Heart right ventricle (tissue), 16 donors: ENCODE results near the gene ANKRD36C. TPM values are rescaled to one million over a fixed set of nuclear protein-coding genes. Genes with fewer than 3 reads are reported as not detected.
A peak's percentile ranks its signal among the peaks of the same experiment; 100 is the strongest.
"Not testable (repeated sequence)": the region's sequence is repeated elsewhere in the genome, so short reads cannot be mapped to it uniquely, and the experiment has no call there.

ENCODE experiments used
- ATAC-seq, 8 donors: fragments of 200-7000 bp; cut with Tn5 transposase; one replicate each; pipeline ENCODE4 v1.9.1; 2020; ENCODE audit warnings: mild to moderate bottlenecking in 8 of 8, moderate library complexity in 8 of 8, moderate number of reproducible peaks in 1 of 8
- DNase-seq, 2 donors: peaks; one replicate each; pipeline ENCODE4 v3.0.0-alpha.2; 2020
- H3K27ac ChIP-seq, 10 donors: fragments of 200-600 bp; sonication (generic) in 2 of 10; one replicate each; pipeline versions ENCODE4 v1.5.0 to v1.8.0; 2020 to 2022; ENCODE audit warnings: mild to moderate bottlenecking in 3 of 10
- H3K27me3 ChIP-seq, 7 donors: fragments of 200-600 bp; one replicate each; pipeline ENCODE4 v1.8.0; 2021 to 2022; ENCODE audit warnings: mild to moderate bottlenecking in 2 of 7
- H3K36me3 ChIP-seq, 9 donors: fragments of 200-600 bp; sonication (generic) in 1 of 9; one replicate each; pipeline versions ENCODE4 v1.5.0 to v1.8.0; 2020 to 2022; ENCODE audit warnings: mild to moderate bottlenecking in 2 of 9
- H3K4me1 ChIP-seq, 9 donors: fragments of 200-600 bp; sonication (generic) in 1 of 9; one replicate each; pipeline versions ENCODE4 v1.5.0 to v1.8.0; 2020 to 2022; ENCODE audit warnings: mild to moderate bottlenecking in 4 of 9
- H3K4me3 ChIP-seq, 10 donors: fragments of 200-600 bp; sonication (generic) in 2 of 10; one replicate each; pipeline versions ENCODE4 v1.5.0 to v1.8.0; 2020 to 2022; ENCODE audit warnings: mild to moderate bottlenecking in 7 of 10, moderate library complexity in 2 of 10
- H3K9me3 ChIP-seq, 11 donors: fragments of 200-600 bp in 10 of 11; sonication (generic) in 2 of 11; one replicate each; pipeline versions ENCODE4 v1.5.0 to v1.8.0; 2013 to 2022; ENCODE audit warnings: mild to moderate bottlenecking in 2 of 11, control low read depth in 1 of 11, moderate library complexity in 1 of 11
- WGBS, 2 donors: extraction: QIAGEN DNeasy Blood & Tissue Kit; methylation state at CpG; one replicate each; pipeline ENCODE4 v1.1.7; 2013; ENCODE audit warnings: inconsistent platforms in 1 of 2; 5-methylcytosine and 5-hydroxymethylcytosine counted together
- intact Hi-C, 10 donors: fragments of 100-400 bp; cut with DNase I; formaldehyde crosslinking; loops; one replicate each; pipeline versions ENCODE4 v1.11.1 to v1.14.2; 2022
- polyA plus RNA-seq, 2 donors: library from polyadenylated mRNA; stranded (reverse); fragments of 200-250 nt; gene quantifications; one replicate each; pipeline ENCODE4 v1.2.3, GENCODE V29; 2013
- total RNA-seq, 10 donors: library from RNA; stranded (reverse); fragmentation: NEBNext Ultra II Directional in 3 of 10; extraction: Animal tissue kit (Norgen Biotek cat#: 25700) in 3 of 10; gene quantifications; one replicate each; pipeline versions ENCODE4 v1.2.1 to v1.2.4, GENCODE V29; 2021 to 2023
- TF ChIP-seq, protein P1 (sequence below), 9 donors: fragments of 200-600 bp; sonication (generic) in 2 of 9; IDR thresholded peaks; one replicate each; pipeline versions ENCODE4 v1.5.0 to v1.8.0; 2021 to 2022; ENCODE audit warnings: antibody characterized with exemption in 9 of 9, mild to moderate bottlenecking in 5 of 9, moderate library complexity in 1 of 9
- donor health status: Arrhythmogenic right ventricular cardiomyopathy.
- donor health status: ischemic (EF 13 %, LVEDD 7.1; RV severe dilation, severe dysfunction).
- donor health status: healthy with polysubstance abuse.
- donor health status: DM: no; HTN: yes; CAD: no.
- donor health status: DM: no; HTN: no; CAD: no.
- donor health status: ischemic (EF 25% LVEDD 6.9; RV normal size, moderate dysfunction).
- donor health status: ischemic (EF 25% LVEDD 5.7; RV mildly dilated, moderate dysfunction).
- donor health status: healthy.
- donor health status: DM: yes; HTN: yes; CAD: no.
- donor health status: Ischemic cardiomyopathy.
- donor health status: ischemic (EF 35%, LVEDD 5.7; RV mildly dilated, moderate dysfunction).
- donor health status: nonischemic (EF 11% LVEDD 7.7; RV severe dilation, severe dysfunction).
- donor health status: DM: yes; HTN: yes; CAD: no.
- donor health status: PGD.
- donor health status: ischemic (EF 29% LVEDD 5.4; RV normal size, mild dysfunction).
- donor health status: nonischemic (EF 23%, LVEDD 6.1; RV moderate dilation, normal function).

ANKRD36C gene
- total and polyA plus RNA-seq, 12 donors, result 0.38 to 8.1 (median 6.8) TPM

DNA sequence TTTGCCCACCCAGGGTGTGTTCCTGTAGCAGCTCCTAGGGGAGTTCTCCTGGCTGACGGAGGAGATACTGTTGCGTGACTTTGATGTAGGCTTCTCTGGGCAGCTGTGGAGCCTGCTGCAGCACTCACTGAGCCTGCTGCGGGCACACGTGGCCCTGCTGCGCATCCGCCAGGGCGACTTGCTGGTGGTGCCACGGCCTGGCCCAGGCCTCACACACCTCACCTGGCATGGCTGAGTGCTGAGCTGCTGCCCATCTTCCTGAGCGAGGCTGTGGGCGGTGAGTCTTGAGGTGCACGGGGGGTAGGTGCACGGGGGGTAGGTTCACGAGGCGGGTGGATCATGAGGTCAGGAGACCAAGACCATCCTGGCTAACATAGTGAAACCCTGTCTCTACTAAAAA is 191.7 kb downstream of the ANKRD36C start:
- WGBS, 2 donors, result 94 to 97% methylated on average over 14 of the region's 14 CpGs
- TF ChIP-seq, protein P1, sequence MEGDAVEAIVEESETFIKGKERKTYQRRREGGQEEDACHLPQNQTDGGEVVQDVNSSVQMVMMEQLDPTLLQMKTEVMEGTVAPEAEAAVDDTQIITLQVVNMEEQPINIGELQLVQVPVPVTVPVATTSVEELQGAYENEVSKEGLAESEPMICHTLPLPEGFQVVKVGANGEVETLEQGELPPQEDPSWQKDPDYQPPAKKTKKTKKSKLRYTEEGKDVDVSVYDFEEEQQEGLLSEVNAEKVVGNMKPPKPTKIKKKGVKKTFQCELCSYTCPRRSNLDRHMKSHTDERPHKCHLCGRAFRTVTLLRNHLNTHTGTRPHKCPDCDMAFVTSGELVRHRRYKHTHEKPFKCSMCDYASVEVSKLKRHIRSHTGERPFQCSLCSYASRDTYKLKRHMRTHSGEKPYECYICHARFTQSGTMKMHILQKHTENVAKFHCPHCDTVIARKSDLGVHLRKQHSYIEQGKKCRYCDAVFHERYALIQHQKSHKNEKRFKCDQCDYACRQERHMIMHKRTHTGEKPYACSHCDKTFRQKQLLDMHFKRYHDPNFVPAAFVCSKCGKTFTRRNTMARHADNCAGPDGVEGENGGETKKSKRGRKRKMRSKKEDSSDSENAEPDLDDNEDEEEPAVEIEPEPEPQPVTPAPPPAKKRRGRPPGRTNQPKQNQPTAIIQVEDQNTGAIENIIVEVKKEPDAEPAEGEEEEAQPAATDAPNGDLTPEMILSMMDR (IDR thresholded peaks at IDR 0.05), result no peak
- Histone ChIP-seq H3K4me3 (no peak overlapping the region), H3K27ac (no peak overlapping the region), H3K36me3 (peaks cover 0 to under 1% (median 0%) of the 10 kb centered on the region in 9 donors), H3K27me3 (no peaks in the 10 kb centered on the region), H3K4me1 (no peaks in the 10 kb centered on the region), H3K9me3 (peaks cover 0 to 37% (median 3%) of the 10 kb centered on the region in 11 donors)
- intact Hi-C loops, result no loop called here
- DNase-seq (peak in 1 of 2 donors; percentile 8), ATAC-seq (no peak)

DNA sequence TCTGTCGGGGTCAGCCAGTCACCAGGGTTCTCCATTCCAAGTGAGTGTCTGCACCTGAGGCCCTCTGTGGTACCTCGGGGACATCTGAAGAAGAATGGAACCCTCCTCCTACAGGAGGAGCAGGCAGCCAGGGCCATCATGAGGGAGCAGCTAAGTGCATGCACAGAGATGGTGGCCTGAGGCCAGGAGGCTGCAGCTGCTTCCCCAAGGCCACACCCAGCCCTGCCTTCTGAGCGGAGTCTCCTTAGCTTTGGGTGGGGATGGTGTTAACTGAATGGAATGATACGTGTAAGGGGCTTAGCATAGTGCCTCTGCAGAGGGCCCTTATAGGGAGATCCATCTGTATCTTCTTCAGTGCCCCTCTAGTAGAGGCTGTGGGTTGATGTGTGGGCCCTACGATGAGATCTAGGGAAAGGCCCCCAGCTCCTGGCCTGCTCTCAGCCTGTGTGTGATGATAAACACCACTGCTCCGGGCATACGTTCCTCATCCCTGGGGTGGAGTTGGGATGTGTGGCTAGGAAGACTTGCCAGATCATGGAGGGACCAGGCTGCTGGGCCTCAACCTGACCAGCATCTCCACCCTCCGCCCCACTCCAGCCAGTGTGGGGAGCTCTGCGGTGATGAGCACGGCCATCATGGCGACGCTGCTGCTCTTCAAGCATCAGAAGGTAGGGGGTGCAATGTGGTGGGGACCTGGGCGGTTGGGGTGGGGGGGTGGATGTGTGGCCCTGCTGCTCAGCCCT is 192.3 kb downstream of the ANKRD36C start:
- peaks cover 0 to 31% (median 0%) of the 10 kb centered on the region in 11 donors for H3K9me3 ChIP-seq
- H3K4me1 ChIP-seq, H3K27ac ChIP-seq, H3K4me3 ChIP-seq, H3K27me3 ChIP-seq, intact Hi-C loops, H3K36me3 ChIP-seq, ATAC-seq, DNase-seq: not testable (repeated sequence)
- WGBS, 2 donors, result 79 to 91% methylated on average over 13 of the region's 13 CpGs

DNA sequence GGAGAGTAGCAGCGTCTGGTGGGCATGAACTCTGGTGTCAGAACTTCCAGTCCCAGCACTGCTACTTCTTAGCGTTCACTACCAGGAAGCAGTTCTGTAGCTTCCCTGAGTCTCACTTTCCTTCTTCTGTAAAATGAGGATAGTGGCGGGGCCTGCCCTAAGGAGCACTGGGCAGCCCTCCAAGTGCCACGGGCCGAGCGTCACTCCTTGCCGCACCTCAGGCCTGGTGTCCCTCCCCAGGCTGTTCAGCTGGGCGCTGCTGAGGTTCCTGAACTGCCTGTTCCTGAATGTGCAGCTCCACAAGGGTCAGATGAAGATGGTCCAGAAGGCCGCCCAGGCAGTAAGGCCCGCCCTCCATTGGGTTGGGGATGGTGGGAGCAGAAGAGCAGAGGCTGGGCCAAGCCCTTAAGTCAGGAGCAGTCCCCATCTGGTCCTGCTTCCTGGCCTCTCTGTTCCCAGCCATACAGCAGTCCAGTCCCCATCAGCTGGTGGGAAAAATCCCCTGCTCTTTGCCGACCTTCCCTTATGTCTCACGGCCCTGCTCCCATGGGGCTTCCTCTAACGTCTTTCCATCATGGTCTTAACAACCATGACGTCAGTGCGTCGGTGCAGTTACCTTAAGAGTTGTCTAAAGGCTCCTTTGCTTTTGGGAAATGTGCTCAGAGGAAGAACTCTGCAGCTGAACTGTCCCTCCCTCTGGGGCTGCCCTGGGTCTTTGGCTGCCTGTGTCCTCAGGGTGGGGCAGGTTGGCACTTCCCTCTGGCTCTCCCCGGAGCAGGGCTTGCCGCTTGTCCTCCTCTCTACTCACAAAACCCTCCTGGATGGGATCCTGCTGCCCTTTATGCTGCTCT is 195.2 kb downstream of the ANKRD36C start:
- peaks cover 0 to 12% (median 0%) of the 10 kb centered on the region in 11 donors for H3K9me3 ChIP-seq
- no CpG with 5 or more reads among the region's 18 CpGs for whole genome bisulfite sequencing, 2 donors
- H3K27ac ChIP-seq, H3K4me1 ChIP-seq, DNase-seq, H3K36me3 ChIP-seq, intact Hi-C loops, H3K27me3 ChIP-seq, H3K4me3 ChIP-seq: not testable (repeated sequence)
- peak; percentile 42 to 82 (median 72) for ATAC-seq

DNA sequence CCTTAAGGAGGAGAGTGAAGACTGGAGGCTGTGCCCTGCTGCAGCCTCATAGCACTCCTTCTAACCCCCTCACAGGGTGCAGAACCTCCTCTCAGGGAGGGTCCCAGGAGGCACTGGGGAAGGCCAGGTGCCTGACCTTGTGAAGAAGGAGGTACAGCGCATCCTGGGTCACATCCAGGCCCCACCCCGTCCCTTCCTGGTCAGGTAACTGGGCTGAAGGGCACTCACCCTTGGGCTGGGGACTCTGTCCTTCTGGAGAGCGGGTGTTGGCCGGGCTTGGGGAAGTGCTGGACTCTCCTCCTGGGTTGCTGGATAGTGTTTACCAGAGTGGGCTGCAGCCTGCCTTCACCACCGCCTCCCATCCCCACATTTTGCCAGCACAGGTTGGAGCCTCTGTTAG is 197.7 kb downstream of the ANKRD36C start:
- H3K27ac ChIP-seq, result not testable (repeated sequence)

DNA sequence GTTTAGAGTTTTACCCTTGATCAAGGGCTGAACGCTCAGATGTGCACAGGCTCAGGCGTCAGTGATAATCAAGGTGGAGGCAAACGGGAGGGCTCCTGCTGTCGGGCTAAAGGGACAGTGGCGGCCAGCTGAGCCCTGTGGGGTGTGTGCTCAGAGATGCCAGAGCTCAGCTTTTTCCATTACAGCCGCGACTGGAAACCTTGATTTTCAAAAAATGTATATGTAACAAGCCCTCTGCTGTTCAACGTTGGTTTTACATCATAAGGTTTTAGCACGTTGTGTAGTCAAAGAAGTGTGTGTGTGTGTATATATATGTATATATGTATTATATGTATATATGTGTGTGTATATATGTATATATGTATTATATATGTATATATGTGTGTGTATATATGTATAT is 201.4 kb downstream of the ANKRD36C start:
- intact Hi-C loops, H3K9me3 ChIP-seq, H3K27me3 ChIP-seq, H3K4me3 ChIP-seq, H3K36me3 ChIP-seq, H3K27ac ChIP-seq, ATAC-seq, H3K4me1 ChIP-seq, DNase-seq: not testable (repeated sequence)
- WGBS, 2 donors, result no CpG with 5 or more reads among the region's 9 CpGs

More for the DNA sequence above, 197.7 kb downstream of the ANKRD36C start:
- H3K4me1 ChIP-seq, H3K9me3 ChIP-seq, H3K4me3 ChIP-seq, DNase-seq, ATAC-seq, intact Hi-C loops, H3K36me3 ChIP-seq, H3K27me3 ChIP-seq: not testable (repeated sequence)
- WGBS, 2 donors, result 90% methylated on average over 1 of the region's 5 CpGs

DNA sequence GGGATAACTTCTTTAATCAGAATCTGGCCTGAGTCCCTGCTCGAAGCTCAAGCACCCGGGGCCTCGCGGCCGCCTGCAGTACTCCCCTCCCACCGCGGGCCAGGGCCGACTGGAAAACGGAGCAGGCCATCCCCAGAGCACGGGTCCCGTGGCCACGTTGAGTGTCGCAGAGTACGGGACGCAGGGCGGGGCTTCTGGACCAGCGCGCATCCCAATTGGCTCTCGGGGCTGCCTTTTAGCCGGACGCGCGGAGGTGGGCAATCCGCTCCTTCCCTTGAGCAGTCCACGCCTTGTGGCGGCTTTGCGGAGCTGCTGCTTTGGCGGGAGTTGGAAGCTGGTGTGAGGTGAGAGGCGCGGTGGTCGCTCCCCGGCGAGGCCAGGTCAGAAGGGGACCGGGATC is 202.2 kb downstream of the ANKRD36C start:
- H3K4me1 ChIP-seq, H3K36me3 ChIP-seq, H3K4me3 ChIP-seq, intact Hi-C loops, H3K9me3 ChIP-seq, DNase-seq, H3K27me3 ChIP-seq, H3K27ac ChIP-seq: not testable (repeated sequence)
- peak; percentile 23 to 82 (median 72) for ATAC-seq
- WGBS, 2 donors, result no CpG with 5 or more reads among the region's 34 CpGs

DNA sequence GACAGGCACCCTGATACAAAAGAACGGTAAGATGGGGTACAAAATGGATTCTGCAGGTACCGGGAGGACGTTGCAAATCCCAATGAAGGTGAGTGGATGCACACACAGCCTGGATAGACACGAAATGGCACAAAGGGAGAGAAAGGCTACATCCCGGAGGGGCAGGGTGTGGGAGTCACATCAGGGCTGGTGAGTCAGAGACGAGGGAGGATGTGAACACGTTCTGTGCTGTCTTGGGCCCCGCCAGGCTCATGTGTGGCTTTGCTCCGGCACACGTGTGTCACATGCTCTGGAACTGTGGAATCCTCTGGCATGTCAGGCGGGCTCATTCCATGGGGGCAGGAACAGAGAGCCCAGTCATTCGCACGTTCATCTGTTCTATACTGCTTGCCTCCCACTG is 203.0 kb downstream of the ANKRD36C start:
- WGBS, 2 donors, result no CpG with 5 or more reads among the region's 13 CpGs
- intact Hi-C loops, H3K36me3 ChIP-seq, H3K27ac ChIP-seq, H3K4me3 ChIP-seq, ATAC-seq, DNase-seq, H3K4me1 ChIP-seq, H3K9me3 ChIP-seq, H3K27me3 ChIP-seq: not testable (repeated sequence)

Other genes starting within 250 kb of the ANKRD36C start
- 10 to 100 TPM in 1 of 10 donors, 1 to 10 TPM in 9; 1.7 to 21.6 (median 3.6) TPM for gene GPAT2, start 43.1 kb upstream of the ANKRD36C start, total RNA-seq
- gene GPAT2, start 43.1 kb upstream of the ANKRD36C start, polyA plus RNA-seq, result 1 to 10 TPM; 4.6 to 9.2 TPM
- 1 to 10 TPM; 1.5 to 7.3 (median 3.4) TPM for gene ADRA2B, start 124.7 kb upstream of the ANKRD36C start, total RNA-seq
- 1 to 10 TPM; 1.9 to 5.2 TPM for gene ADRA2B, start 124.7 kb upstream of the ANKRD36C start, polyA plus RNA-seq
- not detected for gene ASTL, start 146.7 kb upstream of the ANKRD36C start, total RNA-seq
- gene ASTL, start 146.7 kb upstream of the ANKRD36C start, polyA plus RNA-seq, result under 1 TPM in 1 of 2 donors, not detected in 1; 0.16 TPM
- 1 to 10 TPM in 9 of 10 donors, under 1 TPM in 1; 0.61 to 6.8 (median 2.5) TPM for gene DUSP2, start 153.6 kb upstream of the ANKRD36C start, total RNA-seq
- gene DUSP2, start 153.6 kb upstream of the ANKRD36C start, polyA plus RNA-seq, result 10 to 100 TPM in 1 of 2 donors, 1 to 10 TPM in 1; 2.9 to 29.1 TPM
- 100 to 1,000 TPM; 138 to 397 (median 191) TPM for gene STARD7, start 217.0 kb upstream of the ANKRD36C start, total RNA-seq
- gene STARD7, start 217.0 kb upstream of the ANKRD36C start, polyA plus RNA-seq, result 100 to 1,000 TPM in 1 of 2 donors, 10 to 100 TPM in 1; 50.8 to 312 TPM